AG04450 (cell line): ENCODE measurements around the gene CEP83. TPM values are rescaled to one million over a fixed set of nuclear protein-coding genes. Genes with fewer than 3 reads are reported as not detected.
"Not testable (repeated sequence)": the region's sequence is repeated elsewhere in the genome, so short reads cannot be mapped to it uniquely, and the experiment has no call there.

Experiments used
- CTCF ChIA-PET: fragments of 300-600, 350-600 bp; formaldehyde crosslinking; extraction: SDS; loops from one replicate; lab custom pipeline; 2022; ENCODE audit warnings: antibody characterized with exemption, inconsistent platforms; lab: Charles Lee
- POLR2A ChIA-PET: fragments of 350-600 bp; formaldehyde crosslinking; extraction: SDS; loops from one replicate; lab custom pipeline; 2021; ENCODE audit warnings: antibody characterized with exemption, inconsistent platforms; lab: Yijun Ruan, JAX
- DNase-seq: peaks from one replicate; pipeline ENCODE4 v3.0.0-alpha.2; 2011; ENCODE audit warnings: low read depth, low spot score
- H3K27ac ChIP-seq: one replicate; pipeline ENCODE4 v1.5.1; 2012; ENCODE audit warnings: low read depth, low read length, control low read depth
- H3K27me3 ChIP-seq: one replicate; pipeline ENCODE4 v1.6.0; 2012; ENCODE audit warnings: low read length; ENCODE audit not compliant: control insufficient read depth, insufficient read depth
- H3K4me3 ChIP-seq: 2 replicates; pipeline ENCODE4 v1.5.1; 2011; ENCODE audit warnings: mild to moderate bottlenecking, low read depth, low read length, control low read depth
- H3K9me3 ChIP-seq: 2 replicates; pipeline ENCODE4 v1.5.1; 2012; ENCODE audit warnings: low read length; ENCODE audit not compliant: control insufficient read depth, insufficient read depth
- CTCF ChIP-seq: IDR thresholded peaks from 2 replicates; pipeline ENCODE4 v1.5.1; 2011; ENCODE audit warnings: low read depth, low read length, control low read depth, inconsistent platforms
- polyA plus RNA-seq: library from polyadenylated mRNA; depleted of rRNA; stranded (reverse); fragments of >200 nt; gene quantifications from 2 replicates; pipeline ENCODE4 v1.2.3, GENCODE V29; 2011

CEP83 gene
- polyA plus RNA-seq, 1 experiment = 10.0 TPM

GRCh38 chr12:94401326-94401725 is 58.3 kb downstream of the CEP83 start:
- H3K4me3 ChIP-seq = no peak overlapping the region
- ChIA-PET CTCF (no interaction called here), POLR2A (no interaction called here)
- no peak for DNase-seq
- peaks cover 6% of the 10 kb centered on the region; the same call in 1 of the 2 replicates for H3K9me3 ChIP-seq
- no peaks in the 10 kb centered on the region for H3K27me3 ChIP-seq
- no peak for TF ChIP-seq CTCF
- no peak overlapping the region for H3K27ac ChIP-seq

- H3K27ac ChIP-seq, H3K27me3 ChIP-seq, CTCF ChIA-PET, DNase-seq, POLR2A ChIA-PET, H3K9me3 ChIP-seq, H3K4me3 ChIP-seq: not testable (repeated sequence)
Observed at GRCh38 chr12:94398685-94399084, 61.0 kb downstream of the CEP83 start.

- POLR2A ChIA-PET = no interaction called here
Observed at GRCh38 chr12:94397401-94397800, 62.3 kb downstream of the CEP83 start.

DNA sequence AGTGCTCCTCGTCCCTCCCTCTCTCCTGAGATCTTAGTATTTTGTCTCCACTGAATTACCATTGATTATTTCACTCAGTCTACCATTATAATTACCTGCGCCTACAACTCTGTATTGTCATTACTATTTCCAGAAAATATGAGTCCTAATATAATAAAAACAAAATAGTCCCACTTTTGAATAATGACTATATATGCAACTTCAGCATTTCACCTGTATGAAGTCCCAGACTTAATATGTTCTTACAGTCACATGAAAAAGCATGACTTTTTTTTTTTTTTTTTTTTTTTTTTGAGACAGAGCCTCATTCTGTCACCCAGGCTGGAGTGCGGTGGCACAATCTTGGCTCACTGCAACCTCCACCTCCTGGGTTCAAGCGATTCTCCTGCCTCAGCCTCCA is 63.7 kb downstream of the CEP83 start:
- H3K27me3 ChIP-seq, CTCF ChIA-PET, DNase-seq, H3K27ac ChIP-seq, POLR2A ChIA-PET, H3K4me3 ChIP-seq, H3K9me3 ChIP-seq: not testable (repeated sequence)

More at GRCh38 chr12:94397401-94397800, 62.3 kb downstream of the CEP83 start:
- Histone ChIP-seq H3K27me3 (no peaks in the 10 kb centered on the region), H3K9me3 (peaks cover 6% of the 10 kb centered on the region; the same call in 1 of the 2 replicates), H3K4me3 (no peak overlapping the region), H3K27ac (no peak overlapping the region)
- TF ChIP-seq CTCF = no peak
- CTCF ChIA-PET = no interaction called here
- no peak for DNase-seq

DNA sequence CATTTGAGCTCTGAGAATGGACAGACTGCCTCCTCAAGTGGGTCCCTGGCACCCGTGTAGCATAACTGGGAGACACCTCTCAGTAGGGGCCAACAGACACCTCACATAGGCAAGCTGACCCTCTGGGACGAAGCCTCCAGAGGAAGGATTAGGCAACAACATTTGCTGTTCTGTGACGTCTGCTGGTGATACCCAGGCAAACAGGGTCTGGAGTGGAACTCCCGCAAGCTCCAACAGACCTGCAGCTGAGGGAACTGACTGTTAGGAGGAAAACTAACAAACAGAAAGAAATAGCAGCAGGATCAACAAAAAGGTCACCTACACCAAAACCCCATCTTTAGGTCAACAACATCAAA is 69.6 kb downstream of the CEP83 start:
- ChIA-PET POLR2A (no interaction called here), CTCF (no interaction called here)
- Histone ChIP-seq H3K27ac (no peak overlapping the region), H3K9me3 (no peaks in the 10 kb centered on the region; the same call in 1 of the 2 replicates), H3K4me3 (no peak overlapping the region), H3K27me3 (no peaks in the 10 kb centered on the region)
- no peak for TF ChIP-seq CTCF
- DNase-seq = no peak

GRCh38 chr12:94389482-94390129 is 70.1 kb downstream of the CEP83 start:
- H3K4me3 ChIP-seq, DNase-seq, CTCF ChIA-PET, H3K27me3 ChIP-seq, H3K9me3 ChIP-seq, H3K27ac ChIP-seq, POLR2A ChIA-PET: not testable (repeated sequence)
